GM19452 (cell line): Measurements from ENCODE around the gene SPNS3.
A peak's percentile ranks its signal among the peaks of the same experiment; 100 is the strongest.

Experiments
- ATAC-seq: cut with Tn5 transposase; IDR thresholded peaks from one replicate; pipeline ENCODE4 v1.9.1; 2021; ENCODE audit not compliant: unreplicated experiment

Gene SPNS3, protein sequence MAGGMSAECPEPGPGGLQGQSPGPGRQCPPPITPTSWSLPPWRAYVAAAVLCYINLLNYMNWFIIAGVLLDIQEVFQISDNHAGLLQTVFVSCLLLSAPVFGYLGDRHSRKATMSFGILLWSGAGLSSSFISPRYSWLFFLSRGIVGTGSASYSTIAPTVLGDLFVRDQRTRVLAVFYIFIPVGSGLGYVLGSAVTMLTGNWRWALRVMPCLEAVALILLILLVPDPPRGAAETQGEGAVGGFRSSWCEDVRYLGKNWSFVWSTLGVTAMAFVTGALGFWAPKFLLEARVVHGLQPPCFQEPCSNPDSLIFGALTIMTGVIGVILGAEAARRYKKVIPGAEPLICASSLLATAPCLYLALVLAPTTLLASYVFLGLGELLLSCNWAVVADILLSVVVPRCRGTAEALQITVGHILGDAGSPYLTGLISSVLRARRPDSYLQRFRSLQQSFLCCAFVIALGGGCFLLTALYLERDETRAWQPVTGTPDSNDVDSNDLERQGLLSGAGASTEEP

GRCh38 chr17:4433515-4434031, at the start of gene SPNS3:
Gene SPNS3 (plus strand): TSS chr17:4433940. CDS start chr17:4433968, 28 bp downstream.
- ATAC-seq, result no peak

DNA sequence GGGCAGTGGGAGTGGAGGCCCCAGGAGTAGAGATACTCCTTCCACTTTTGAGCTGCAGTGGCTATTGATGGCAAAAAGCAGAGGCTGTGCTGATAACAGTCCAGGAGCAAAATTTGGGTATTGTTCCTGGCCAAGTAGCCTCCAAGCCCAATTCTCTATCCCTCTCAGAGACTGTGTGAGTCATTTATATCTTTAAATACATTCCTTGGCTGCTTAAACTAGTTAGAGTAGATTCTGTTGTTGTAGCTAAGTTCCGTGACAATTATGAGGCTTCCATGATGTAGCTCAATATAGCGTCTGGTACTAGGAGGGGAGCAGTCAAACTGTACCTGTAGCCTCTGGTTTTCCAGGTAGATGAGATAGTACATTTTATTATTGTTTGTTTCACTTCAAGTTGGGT, 47.3 kb upstream of the SPNS3 start:
- ATAC-seq, result no peak

- ATAC-seq, result no peak
Observed at GRCh38 chr17:4387137-4387536, 46.6 kb upstream of the SPNS3 start.

DNA sequence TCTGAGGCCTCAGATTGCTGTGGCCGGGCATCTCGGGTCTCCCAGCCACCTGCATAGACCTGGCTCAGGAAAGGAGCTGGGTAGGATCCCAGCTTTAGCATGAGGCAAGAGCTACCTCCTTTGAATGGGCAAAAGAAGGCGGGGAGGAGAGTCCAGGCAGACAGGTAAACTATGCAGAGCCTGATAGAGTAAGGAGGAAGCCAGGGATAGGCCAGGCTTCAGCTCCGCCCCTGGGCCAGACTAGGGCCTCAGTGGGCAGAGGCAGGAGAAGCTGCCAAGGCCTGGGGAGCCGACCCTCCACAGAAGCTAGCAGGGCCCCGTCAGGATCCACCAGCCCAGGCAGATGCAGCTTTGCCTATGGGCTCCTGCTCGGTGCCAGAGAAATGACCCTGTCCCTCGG, 44.7 kb upstream of the SPNS3 start:
- ATAC-seq, result no peak

GRCh38 chr17:4393806-4394205, 39.9 kb upstream of the SPNS3 start:
- no peak for ATAC-seq

- ATAC-seq, result no peak
Observed at GRCh38 chr17:4394208-4395110, 39.3 kb upstream of the SPNS3 start.

DNA sequence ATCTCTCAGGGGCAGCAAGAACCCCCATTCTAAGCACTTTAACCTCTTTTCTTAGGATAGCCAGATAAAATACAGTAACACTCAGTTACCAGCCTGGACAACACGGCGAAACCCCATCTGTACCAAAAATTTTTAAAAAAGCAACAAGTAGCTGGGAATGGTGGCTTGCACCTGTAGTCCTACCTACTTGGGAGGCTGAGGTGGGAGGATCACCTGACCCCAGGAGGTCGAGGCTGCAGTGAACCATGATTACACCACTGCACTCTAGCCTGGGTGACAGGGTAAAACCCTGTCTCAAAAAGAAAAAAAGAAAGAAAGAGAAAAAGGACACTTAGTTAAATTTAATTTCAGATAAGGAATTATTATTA, 38.6 kb upstream of the SPNS3 start:
- ATAC-seq, result no peak

- no peak for ATAC-seq
Observed at GRCh38 chr17:4397840-4398239, 35.9 kb upstream of the SPNS3 start.

DNA sequence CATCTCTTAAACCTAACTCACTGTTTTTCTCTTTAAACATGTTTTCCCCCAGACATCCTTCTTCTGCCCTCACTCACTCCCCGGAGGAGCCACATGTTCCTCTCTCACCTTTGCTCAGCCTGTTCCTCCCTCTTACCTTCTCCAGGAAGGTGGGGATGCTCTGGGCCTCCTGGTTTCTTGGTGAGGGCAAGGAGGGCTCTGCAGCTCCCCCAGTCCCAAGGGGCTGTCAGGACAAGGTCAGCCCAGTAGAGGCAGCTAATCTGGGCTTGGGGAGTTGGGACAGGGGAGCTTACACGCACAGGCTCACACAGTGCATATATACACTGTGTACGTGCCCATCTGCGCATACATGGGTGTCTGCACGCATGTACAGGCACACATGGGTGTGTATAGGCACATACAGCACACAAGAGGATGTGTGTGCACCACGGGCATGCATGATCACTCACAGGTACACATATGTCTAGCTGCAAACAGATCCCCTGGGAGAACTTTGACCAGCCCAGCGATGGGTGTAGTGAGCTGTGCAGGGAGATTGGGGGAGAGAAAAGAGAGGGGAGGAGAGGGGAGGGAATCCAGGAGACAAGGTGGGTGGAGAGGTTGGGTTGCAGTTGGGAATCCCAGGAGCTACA, 28.6 kb upstream of the SPNS3 start:
- ATAC-seq, result no peak

GRCh38 chr17:4405699-4406098, 28.0 kb upstream of the SPNS3 start:
- ATAC-seq, result no peak

DNA sequence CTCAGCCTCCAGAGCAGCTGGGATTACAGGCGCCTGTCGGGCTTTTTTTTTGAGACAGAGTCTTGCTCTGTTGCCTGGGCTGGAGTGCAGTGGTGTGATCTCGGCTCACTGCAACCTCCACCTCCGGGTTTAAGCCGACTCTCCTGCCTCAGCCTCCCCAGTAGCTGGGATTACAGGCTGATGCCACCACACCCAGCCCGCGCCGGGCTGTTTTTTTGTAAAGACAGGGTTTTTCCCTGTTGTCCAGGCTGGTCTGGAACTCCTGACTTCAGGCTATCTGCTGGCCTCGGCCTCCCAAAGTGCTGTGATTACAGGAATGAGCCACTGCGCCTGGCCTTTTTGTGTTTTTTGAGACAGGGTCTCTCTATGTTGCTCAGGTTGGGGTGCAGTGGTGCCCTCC, 27.4 kb upstream of the SPNS3 start:
- no peak for ATAC-seq

GRCh38 chr17:4407216-4407615, 26.5 kb upstream of the SPNS3 start:
- no peak for ATAC-seq

- no peak for ATAC-seq
Observed at GRCh38 chr17:4407851-4408250, 25.9 kb upstream of the SPNS3 start.

- no peak for ATAC-seq
Observed at GRCh38 chr17:4409659-4410058, 24.1 kb upstream of the SPNS3 start.

- no peak for ATAC-seq
Observed at GRCh38 chr17:4411201-4411600, 22.5 kb upstream of the SPNS3 start.

- ATAC-seq, result peak; percentile 61
Observed at GRCh38 chr17:4412933-4413831, 20.6 kb upstream of the SPNS3 start.

DNA sequence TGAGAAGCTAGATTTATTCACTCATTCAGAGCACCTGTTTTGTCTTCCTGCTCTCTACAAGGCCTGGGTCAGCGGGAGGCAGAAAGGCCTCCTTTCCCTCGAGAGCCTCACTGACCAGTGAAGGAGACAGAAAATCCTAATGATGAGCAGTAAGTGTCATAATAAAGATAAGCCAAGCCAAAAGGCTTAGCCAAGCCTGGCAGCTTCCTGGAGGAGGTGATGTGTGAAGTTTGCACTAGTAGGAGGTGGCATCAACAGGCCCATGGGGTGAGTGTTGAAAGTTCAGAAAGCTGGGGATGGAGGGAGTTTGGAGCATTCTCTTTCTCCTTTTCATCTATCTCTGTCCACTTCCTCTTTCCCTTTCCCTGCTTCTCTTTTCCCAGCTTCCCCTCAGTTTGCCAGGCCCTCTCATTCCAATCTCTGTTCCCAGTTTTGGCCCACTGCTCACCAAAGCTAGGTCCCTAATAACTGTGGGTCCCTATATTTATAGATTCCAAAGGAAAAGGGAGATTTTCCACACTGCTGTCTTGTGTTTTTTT, 16.5 kb upstream of the SPNS3 start:
- ATAC-seq, result no peak

DNA sequence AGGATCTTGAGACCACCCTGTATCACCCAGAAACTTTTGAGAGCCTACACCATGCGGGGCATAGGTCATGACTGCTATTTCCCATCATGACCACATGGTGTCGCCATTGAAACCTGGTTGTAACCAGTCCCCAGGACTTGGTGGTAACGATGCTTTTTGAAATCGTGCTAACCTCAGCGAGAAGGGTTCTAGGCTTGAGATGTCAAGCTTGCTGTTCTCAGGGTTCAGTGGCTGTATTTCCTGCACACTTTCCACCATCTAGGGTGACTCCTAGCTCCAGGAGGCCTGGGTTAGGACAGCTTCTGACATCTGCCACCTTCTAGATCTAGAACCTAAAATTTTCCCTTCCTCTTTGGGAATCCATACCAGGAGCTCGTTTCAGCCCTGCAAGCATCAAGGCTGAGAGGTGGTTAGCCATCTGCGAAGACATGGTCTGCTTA, 13.0 kb upstream of the SPNS3 start:
- ATAC-seq, result no peak

DNA sequence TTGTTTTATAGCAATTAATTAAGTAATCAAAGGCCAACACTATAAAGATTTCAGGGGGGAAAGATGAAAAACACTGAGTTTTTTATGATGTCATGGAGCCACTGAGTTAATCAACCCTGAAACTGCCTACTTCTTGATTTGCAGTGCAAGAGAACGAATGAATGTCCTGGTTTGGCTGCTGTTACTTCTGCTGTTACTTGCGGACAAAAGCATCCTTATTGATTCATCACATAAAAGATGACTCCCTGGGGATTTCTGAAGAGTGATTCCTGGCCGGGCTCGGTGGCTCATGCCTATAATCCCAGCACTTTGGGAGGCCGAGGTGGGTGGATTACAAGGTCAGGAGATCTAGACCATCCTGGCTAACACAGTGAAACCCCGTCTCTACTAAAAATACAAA, 10.9 kb upstream of the SPNS3 start:
- no peak for ATAC-seq

- no peak for ATAC-seq
Observed at GRCh38 chr17:4425398-4425797, 8.3 kb upstream of the SPNS3 start.
